OCI-LY3 (cell line): ENCODE data around the gene ANO4.

Experiments used
- H2AFZ ChIP-seq: fragments of 200-600, 300-600 bp; shearing (Covaris generic); 2 replicates; pipeline ENCODE4 v1.6.0; 2014; ENCODE audit warnings: antibody characterized with exemption, low read depth, low read length
- H3K27ac ChIP-seq: fragments of 200-600, 300-600 bp; sonication (generic); 2 replicates; pipeline ENCODE4 v1.5.1; 2014; ENCODE audit warnings: mild to moderate bottlenecking, low read length, moderate library complexity, mixed read lengths
- H3K27me3 ChIP-seq: fragments of 200-600, 300-600 bp; sonication (generic); 2 replicates; pipeline ENCODE4 v1.6.1; 2014; ENCODE audit warnings: low read depth, low read length, mixed read lengths
- H3K36me3 ChIP-seq: fragments of 200-600, 300-600 bp; sonication (generic); replicated peaks from 2 replicates; pipeline ENCODE3; 2014; ENCODE audit warnings: low read depth, low read length, mixed read lengths
- H3K4me1 ChIP-seq: fragments of 300-600, 200-600 bp; sonication (generic); 2 replicates; pipeline ENCODE4 v1.6.1; 2014; ENCODE audit warnings: low read length, mixed read lengths
- H3K4me2 ChIP-seq: fragments of 200-600, 300-600 bp; sonication (generic); 2 replicates; pipeline ENCODE4 v1.6.1; 2014; ENCODE audit warnings: low read length, mixed read lengths
- H3K4me3 ChIP-seq: fragments of 300-600, 200-600 bp; sonication (generic); 2 replicates; pipeline ENCODE4 v1.5.1; 2014; ENCODE audit warnings: antibody characterized with exemption, mild to moderate bottlenecking, low read length, moderate library complexity
- H3K79me2 ChIP-seq: fragments of 300-600, 200-600 bp; shearing (Covaris generic); 2 replicates; pipeline ENCODE4 v1.6.1; 2014; ENCODE audit warnings: mild to moderate bottlenecking, low read length, mixed read lengths
- H3K9ac ChIP-seq: fragments of 300-600, 200-600 bp; shearing (Covaris generic); 2 replicates; pipeline ENCODE4 v1.6.0; 2014; ENCODE audit warnings: mild to moderate bottlenecking, low read length, moderate library complexity
- H3K9me3 ChIP-seq: fragments of 200-600, 300-600 bp; shearing (Covaris generic); 2 replicates; pipeline ENCODE4 v1.6.1; 2014; ENCODE audit warnings: low read length, mixed read lengths; ENCODE audit not compliant: insufficient read depth
- H4K20me1 ChIP-seq: fragments of 200-600, 300-600 bp; sonication (generic); 2 replicates; pipeline ENCODE4 v1.6.1; 2016; ENCODE audit warnings: low read length, mixed read lengths; ENCODE audit not compliant: insufficient read depth
- EZH2phosphoT487 ChIP-seq: fragments of 200-600 bp; shearing (Covaris generic); IDR thresholded peaks from 2 replicates; pipeline ENCODE4 v1.6.1; 2018; ENCODE audit warnings: antibody characterized with exemption, mixed run types, low read depth
- TF ChIP-seq, protein P1 (sequence below): fragments of 200-600, 300-600 bp; sonication (generic); IDR thresholded peaks from 2 replicates; pipeline ENCODE4 v1.5.1; 2014; ENCODE audit warnings: antibody characterized with exemption, low read length, low read depth

ANO4 gene

DNA sequence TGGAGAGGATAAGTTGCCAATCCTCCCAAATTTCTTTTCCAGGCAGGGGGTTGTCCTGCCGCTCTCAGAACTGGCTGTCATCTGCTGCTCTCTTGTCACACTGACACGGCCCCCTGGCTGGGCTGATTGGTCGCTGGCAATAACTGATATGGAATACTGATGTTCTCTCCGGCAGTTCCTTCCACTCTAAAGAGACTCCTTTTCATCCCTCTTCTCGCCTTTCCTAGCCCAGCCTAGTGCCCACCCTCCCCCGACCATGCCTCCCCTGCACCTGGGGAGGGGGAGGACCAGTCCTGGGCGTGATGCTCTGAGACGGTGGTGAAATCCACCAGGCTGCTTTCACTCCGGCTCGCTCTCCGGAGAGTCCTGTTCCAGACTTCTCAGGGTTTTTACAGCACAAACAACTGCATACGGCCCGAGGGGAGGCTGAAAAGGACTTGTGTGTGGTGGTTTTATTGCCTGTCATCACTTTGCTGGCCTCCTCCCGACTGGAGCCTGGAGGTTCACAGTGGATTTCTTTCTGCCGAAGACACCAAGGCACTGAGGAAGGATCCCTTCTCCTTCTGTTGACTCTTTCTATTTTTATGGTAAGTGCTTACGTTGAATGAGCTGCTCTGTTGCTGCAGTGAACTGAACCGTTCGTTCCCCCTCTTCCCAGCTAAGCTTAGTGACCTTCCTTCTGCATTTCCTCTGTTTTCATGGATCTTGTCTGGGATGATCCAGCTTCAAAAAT, at the start of gene ANO4:
TSS of gene ANO4 (plus strand) at position 336 of the 733 bp plus-strand sequence. CDS start 107,010 bp downstream, outside the sequence.
- Histone ChIP-seq H3K9ac (no peak within 1 kb of the TSS), H4K20me1 (no peaks in the 10 kb centered on the region), H3K4me2 (no peak within 1 kb of the TSS), H3K27ac (no peak within 1 kb of the TSS), H3K79me2 (no peaks in the 10 kb centered on the region), H3K27me3 (peaks cover 61% of the 10 kb centered on the region), H3K36me3 (no peaks in the 10 kb centered on the region), H3K9me3 (no peaks in the 10 kb centered on the region), H2AFZ (no peak within 1 kb of the TSS), H3K4me3 (no peak within 1 kb of the TSS), H3K4me1 (no peaks in the 10 kb centered on the region)
- TF ChIP-seq, protein P1, sequence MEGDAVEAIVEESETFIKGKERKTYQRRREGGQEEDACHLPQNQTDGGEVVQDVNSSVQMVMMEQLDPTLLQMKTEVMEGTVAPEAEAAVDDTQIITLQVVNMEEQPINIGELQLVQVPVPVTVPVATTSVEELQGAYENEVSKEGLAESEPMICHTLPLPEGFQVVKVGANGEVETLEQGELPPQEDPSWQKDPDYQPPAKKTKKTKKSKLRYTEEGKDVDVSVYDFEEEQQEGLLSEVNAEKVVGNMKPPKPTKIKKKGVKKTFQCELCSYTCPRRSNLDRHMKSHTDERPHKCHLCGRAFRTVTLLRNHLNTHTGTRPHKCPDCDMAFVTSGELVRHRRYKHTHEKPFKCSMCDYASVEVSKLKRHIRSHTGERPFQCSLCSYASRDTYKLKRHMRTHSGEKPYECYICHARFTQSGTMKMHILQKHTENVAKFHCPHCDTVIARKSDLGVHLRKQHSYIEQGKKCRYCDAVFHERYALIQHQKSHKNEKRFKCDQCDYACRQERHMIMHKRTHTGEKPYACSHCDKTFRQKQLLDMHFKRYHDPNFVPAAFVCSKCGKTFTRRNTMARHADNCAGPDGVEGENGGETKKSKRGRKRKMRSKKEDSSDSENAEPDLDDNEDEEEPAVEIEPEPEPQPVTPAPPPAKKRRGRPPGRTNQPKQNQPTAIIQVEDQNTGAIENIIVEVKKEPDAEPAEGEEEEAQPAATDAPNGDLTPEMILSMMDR: no peak
- no peak for TF ChIP-seq EZH2phosphoT487

DNA sequence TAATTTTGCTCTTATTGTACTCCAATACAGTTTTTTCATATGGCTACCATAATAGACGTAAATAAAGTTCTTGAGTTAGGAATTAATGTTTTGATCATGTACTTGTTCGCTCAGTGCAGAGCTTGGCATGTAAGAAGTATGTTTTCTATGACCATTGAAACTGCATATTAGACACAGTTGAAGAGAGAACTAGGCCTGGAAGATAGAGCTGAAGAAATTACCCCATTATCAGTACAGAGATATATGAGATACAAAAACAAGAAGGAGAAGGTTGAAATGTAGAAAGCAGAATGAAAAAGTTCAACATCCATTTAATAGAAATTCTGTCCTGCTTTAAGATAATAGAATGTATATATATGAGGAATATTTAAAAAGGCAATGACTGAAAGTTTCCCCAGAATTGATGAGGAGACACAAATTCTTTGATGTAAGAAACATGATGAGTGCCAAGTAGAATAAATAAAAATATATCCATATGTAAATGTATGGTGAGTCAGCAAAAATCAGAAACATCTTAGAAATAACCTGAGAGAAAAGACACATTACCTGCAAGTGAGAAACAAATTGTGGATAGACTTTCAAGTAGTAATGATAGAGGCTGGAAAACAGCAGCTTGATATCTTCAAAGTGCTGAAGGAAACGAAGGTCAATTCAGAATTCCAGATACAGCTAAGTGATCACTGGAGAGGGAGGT, 49.1 kb upstream of the ANO4 start:
- Histone ChIP-seq H3K4me2 (no peak overlapping the region), H3K27ac (no peak overlapping the region), H3K4me1 (peaks cover 4% of the 10 kb centered on the region; the same call in 1 of the 2 replicates), H3K36me3 (no peaks in the 10 kb centered on the region), H3K9ac (no peak overlapping the region), H4K20me1 (no peaks in the 10 kb centered on the region), H3K4me3 (no peak overlapping the region), H3K9me3 (no peaks in the 10 kb centered on the region), H2AFZ (no peak overlapping the region), H3K27me3 (no peaks in the 10 kb centered on the region), H3K79me2 (no peaks in the 10 kb centered on the region)
- no peak for TF ChIP-seq EZH2phosphoT487
- TF ChIP-seq, protein P1: no peak

DNA sequence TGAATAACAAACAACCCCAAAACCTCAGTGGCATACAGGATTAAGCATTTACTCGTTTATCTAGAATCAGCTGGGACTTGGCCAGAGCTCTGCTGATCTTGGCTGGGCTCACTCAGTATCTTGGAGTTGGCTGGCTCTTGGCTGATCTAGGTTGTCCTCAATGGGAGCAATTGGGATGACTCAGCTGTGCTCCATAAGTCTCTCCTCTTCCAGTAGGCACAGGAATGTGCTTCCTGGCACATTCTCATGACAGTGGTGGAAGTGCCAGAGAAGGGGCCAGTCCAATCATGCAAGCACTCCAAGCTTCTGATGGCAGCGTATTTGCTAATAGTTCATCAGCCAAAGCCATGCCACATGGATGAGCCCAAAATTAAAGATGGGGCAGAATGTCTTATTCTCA, 41.7 kb upstream of the ANO4 start:
- no peak overlapping the region for H3K4me3 ChIP-seq
- no peak overlapping the region for H3K9ac ChIP-seq
- H3K4me1 ChIP-seq: no peaks in the 10 kb centered on the region
- no peaks in the 10 kb centered on the region for H4K20me1 ChIP-seq
- H3K9me3 ChIP-seq: no peaks in the 10 kb centered on the region
- no peaks in the 10 kb centered on the region for H3K79me2 ChIP-seq
- no peak overlapping the region for H3K27ac ChIP-seq
- TF ChIP-seq, protein P1: no peak
- no peak for TF ChIP-seq EZH2phosphoT487
- no peak overlapping the region for H2AFZ ChIP-seq
- H3K27me3 ChIP-seq: no peaks in the 10 kb centered on the region
- no peak overlapping the region for H3K4me2 ChIP-seq
- H3K36me3 ChIP-seq: no peaks in the 10 kb centered on the region

DNA sequence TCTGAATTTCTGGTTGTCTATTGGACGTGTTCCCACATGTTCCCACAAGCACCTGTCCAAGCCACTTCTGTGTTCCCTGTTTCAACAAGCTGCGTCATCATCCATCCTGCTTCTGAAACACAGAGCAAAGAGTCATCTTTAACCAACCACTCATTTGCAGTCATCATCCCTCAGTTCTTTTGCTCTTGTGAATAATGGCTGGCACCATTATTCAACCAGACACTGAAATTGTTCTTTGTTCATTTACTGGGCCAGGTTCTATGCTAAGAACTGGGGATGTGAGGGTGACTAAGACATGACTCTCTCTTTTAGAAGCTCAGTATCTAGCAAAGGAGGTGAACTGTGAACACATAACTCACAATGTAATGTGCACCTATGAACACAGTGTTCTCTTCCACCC, 40.7 kb upstream of the ANO4 start:
- no peak overlapping the region for H3K27ac ChIP-seq
- H3K4me2 ChIP-seq: no peak overlapping the region
- no peak overlapping the region for H3K4me3 ChIP-seq
- H3K9ac ChIP-seq: no peak overlapping the region
- H3K27me3 ChIP-seq: peaks cover 4% of the 10 kb centered on the region; the same call in 1 of the 2 replicates
- H2AFZ ChIP-seq: no peak overlapping the region
- no peaks in the 10 kb centered on the region for H3K79me2 ChIP-seq
- H4K20me1 ChIP-seq: no peaks in the 10 kb centered on the region
- H3K4me1 ChIP-seq: no peaks in the 10 kb centered on the region
- no peak for TF ChIP-seq EZH2phosphoT487
- TF ChIP-seq, protein P1: no peak
- H3K9me3 ChIP-seq: no peaks in the 10 kb centered on the region
- no peaks in the 10 kb centered on the region for H3K36me3 ChIP-seq
